Measurements from ENCODE around the gene CLSTN2. TPM values are rescaled to one million over a fixed set of nuclear protein-coding genes. Genes with fewer than 3 reads are reported as not detected.
A peak's percentile ranks its signal among the peaks of the same experiment; 100 is the strongest.

Gene CLSTN2
- total RNA-seq, 1 donor from 2014 or later, result 7.1 TPM

DNA sequence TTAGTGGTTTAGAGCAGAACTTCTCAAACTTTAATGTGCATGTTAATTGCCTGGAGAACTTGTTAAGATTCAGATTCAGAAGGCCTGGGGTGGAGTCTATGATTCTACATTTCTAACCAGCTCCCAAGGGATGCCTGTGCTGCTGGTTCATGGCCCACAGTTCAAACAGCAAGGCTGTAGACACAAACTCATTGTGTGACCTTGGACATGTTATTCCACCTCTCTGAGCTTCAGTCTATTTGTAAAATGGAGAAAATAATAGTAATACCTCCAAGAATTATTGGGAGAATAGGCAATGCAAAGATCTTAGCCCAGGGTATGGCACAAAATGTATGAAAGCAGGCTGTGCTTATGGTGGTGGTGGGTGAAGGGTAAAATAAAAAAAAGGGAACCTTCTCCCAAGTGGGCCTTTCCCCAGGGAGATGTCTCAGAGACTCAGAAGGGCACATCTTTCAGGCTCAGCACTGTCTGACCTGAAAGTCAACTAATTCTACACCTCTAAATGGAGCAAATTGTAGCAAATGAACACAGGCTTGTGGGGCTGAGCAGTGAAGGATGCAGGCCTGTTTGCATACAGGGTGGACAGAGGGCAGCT is 566.9 kb downstream of the CLSTN2 start:
- DNase-seq (ENCODE audit: low spot score), result no peak

DNA sequence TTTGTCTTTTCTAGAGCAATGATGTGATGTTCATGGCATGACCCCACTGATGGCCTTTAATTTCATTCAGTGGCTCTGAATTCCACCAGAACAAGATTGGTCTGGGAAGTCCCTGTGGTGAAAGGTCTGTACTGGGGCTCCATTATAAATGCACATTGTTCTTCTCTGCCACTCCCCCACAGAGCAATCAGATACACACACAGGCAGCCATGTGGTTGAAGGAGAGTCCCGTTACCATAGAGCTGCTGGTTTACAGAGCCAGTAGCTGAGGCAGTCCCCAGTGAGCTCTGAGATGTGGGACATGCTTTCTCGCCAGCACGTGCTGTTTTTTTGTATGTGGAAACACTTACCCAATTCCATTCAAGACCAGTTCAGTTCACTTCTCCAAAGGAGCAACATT is 570.2 kb downstream of the CLSTN2 start:
- no peak for DNase-seq (ENCODE audit: low spot score)

DNA sequence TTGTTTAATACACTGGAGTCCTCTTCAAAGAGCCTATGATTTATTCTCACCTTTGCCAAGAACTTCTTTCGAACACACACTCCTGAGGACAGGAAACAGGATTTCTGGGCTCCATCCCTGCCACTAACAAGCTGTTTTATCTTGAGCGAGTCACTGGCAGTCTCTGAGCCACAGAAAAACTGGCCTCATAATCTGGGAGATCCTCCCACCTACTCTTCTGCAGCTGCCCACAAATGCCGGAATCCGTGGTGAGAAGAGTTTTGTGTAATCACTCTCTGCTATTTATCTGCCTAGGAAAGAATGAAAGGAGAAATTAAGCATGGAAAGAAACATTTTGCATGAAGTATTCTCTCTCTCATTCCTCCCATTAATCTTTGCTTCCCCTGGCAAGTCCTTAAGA is 570.9 kb downstream of the CLSTN2 start:
- DNase-seq (ENCODE audit: low spot score), result no peak

DNA sequence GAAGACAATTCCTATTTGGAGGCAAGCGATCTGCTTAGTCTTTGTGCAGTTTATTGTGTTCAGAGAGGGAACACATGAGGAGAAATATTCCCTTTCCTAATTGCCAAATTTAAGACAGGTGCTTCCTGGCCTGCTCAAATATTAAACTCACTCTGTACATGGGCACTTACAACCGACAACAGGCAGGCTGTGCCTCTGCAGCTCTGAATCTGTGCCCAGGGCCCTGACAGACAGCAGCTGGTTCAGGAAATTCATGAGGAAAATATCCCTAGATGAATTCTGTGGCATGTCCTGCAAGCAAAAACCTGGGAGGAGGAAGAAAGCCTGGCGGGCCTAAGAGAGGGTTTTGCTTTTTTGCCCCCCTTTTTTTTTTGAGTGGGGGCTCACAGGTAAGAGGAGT is 573.6 kb downstream of the CLSTN2 start:
- no peak for DNase-seq (ENCODE audit: low spot score)

DNA sequence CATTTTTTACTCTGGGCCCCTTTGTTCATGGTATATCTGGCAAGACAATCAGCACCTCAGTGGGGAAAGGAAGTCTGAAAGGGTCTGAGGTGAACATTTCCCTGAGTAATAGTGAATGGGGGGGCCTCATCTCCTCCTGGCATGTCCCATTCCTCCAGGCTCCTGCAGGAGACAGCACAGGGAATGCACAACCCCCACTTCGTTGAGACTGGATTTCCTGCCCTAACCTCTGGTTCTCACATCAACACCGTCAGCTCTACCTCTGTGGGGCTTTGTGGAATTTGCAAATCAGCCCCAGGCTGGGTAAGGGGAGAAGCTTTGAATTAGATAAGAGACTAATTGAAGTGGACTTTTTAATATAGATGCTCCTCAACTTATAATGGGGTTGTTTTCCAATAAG is 574.5 kb downstream of the CLSTN2 start:
- no peak for DNase-seq (ENCODE audit: low spot score)

DNA sequence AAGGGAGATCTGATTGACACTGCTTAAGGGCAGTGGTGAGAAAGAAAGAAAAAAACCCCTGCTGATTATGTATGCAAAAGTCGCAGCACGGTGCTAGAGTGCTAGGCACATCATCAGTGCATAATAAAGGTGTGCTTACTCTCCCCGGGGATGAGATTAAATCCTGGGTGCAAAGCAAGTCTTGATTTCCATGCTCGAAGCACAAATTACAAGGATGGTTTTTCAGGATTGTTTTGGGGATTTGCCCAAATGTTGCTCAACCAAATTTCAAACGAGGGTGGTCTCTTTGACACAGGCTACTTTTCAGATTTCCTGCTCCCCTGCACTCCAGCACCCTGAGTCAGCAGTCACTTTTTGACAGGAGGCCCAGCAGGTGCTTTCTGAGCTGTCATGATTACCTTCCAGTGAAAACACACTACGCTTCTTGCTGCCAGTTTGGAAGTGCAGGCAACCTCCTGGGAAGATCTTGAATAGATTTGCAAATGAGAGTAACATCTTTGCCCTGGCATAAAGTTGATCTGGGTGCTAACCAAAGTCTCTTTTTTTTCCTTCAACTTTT is 575.4 kb downstream of the CLSTN2 start:
- no peak for DNase-seq (ENCODE audit: low spot score)

DNA sequence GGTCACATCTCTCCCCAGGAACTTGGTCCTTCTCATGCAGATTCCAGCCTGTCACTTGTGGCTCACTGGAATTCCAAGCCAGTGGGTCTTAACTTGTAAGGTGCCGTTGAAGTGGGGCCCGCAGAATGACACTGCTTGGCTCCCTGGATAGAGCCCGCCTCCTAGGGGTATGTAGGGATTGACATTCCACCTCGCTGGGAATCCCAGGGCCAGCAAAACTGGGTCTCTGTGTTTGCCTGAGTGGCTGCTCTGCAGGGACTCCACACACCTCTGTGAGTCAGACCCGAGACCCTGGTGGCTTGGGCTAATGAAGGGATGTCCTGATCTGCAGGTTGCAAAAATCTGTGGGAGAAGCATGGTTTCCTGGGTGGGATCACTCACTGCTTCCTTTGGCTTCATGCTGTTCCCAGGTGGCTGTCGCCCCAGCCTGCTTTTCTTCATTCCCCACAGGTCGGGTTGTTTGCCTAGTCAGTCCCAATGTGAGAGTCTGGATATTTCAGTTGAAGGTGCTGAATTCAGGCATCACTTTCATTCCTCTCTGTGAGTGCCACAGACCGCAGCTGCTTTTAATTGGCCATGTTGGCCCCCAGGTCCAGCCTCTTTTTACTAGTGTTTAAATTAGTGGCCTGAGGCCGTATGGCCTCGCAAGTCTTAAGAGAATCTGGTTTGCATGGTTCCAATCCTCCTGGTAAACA is 586.9 kb downstream of the CLSTN2 start:
- DNase-seq (ENCODE audit: low spot score), result no peak

DNA sequence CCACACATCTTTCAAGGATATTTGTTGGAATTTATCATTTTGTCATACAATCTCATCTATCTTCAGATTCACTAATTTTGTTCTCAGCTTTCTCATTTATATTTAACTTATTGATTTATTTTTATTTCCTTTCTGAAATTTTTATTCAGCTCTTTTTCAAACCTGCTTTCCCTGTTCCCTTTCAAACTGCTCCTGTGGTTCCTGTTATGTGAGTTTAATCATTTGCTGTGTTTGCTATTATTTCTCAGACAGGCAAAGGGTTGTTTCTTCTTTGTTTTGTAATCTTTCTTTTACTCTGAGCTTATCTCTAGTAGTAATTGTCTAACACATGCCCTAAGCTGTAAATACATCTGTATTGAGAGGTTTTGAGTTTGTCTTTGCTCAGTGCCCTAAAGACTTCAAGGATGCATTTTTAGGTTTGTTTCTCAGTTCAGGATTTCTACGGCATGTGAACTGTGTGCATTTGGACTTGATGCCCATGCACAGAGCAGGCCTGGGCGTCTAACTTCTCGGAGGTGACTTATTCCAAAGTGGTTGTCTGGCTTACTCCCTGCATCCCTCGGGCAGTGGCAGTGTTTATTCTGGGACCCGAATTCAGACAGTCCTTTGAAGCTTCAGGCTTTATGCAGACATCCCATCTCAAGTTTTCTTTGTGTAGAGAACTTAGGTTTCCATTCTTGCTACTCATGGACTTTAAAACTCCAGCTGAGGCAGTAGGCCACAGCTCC is 587.8 kb downstream of the CLSTN2 start:
- DNase-seq (ENCODE audit: low spot score), result no peak

DNA sequence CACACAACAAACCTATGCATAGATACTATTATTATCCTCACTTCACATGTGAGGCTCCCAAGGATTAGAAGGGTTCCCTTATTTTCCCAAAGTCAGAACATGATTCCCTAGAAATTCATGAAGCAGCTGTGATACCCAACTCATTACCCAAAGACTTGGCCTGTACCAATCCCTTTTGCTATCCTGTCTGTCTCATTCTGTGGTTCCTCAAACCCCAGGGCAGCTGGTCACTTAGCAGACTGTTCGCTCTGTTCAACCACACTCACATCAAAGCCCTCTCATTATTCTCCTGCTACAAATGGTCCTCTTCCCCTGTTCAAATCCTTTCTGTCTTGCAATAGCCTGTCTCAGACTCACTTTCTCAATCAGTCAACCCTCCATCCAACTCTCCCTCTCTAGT is 588.6 kb downstream of the CLSTN2 start:
- no peak for DNase-seq (ENCODE audit: low spot score)

DNA sequence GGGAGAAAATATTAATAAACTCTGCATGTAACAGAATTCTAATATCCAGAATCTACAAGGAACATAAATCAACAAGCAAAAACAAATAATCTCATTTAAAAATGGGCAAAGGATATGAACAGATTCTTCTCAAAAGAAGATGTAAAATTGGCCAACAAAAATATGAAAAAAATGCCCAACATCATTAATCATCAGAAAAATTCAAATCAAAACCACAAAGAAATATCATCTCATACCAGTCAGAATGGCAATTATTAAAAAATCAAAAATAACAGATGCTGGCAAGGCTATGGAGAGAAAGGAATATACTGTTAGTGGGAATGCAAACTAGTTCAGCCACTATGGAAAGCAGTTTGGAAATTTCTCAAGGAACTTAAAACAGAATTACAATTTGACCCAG is 592.2 kb downstream of the CLSTN2 start:
- DNase-seq (ENCODE audit: low spot score), result no peak

DNA sequence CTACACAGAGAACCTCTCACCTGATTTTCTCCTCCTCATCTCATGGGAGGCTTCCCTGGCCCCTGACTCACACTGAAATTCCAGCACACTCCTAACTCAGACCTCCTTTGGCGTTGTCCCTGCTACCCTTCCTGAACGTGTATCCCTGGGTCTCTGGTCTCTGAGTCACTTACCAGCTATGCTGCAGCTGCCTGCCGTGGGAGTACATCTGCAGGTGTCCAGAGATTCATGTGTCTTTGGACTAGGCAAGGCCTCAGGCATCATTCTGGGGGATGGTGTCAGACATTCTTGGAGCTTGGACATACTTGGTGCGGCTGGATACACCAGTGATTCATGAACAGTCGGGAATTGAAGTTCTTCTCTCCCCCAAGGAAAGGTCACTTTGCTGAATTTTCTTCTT is 594.1 kb downstream of the CLSTN2 start:
- DNase-seq (ENCODE audit: low spot score), result no peak

DNA sequence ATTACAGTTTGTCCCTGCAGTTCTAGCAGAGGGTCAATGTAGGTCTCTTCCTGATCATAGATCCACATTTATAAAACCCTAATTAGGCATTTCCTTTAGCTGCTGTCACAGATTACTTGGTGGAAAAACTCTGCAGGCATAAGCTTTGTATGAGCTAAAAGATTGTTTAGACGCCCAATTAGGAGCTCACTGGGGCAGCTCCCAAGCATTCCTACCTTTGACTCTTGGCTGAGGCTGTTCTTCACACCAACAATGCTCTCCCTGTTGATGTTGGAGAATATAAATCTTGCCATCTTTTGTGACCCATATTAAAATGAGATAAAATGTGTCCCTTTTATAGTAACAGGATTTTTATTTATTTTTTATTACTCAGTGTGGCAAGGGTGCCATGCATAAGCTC is 594.6 kb downstream of the CLSTN2 start:
- no peak for DNase-seq (ENCODE audit: low spot score)

DNA sequence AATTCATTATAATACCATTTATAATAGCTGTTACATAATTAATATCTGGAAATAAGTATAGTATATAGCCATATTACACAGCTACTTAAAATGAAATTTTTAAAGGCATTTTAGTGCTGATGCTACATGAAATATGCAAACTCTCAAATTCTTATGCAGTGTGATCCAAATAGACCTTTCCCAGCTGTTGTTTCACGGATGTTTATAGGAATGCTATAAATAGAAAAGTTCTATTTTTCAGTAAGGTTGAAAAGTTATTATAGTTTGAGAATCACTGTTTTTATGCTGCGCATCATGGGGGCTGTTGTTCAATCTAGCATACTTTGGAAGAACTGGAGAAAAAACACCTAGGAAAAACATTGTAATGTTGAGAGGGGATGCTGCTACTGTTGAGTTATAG is 595.1 kb downstream of the CLSTN2 start:
- no peak for DNase-seq (ENCODE audit: low spot score)

DNA sequence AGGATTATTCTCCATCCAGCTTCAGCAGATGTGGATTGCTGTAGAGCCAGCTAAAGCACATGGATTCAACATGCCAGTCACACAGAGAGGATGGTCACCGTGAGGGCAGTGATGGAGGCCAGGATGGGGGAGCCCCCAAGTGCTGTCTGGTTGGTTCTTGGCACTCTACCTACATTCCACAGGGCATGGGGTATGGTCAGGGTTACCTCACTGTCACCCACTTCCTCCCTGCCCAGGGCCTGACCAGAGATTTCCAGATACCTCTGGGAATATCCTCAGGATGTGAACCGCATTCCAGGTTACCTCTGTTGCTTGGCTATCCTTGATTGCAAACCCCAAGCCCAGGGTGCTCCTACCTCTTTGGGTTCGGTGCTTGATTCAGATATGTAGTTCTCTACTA is 595.6 kb downstream of the CLSTN2 start:
- DNase-seq (ENCODE audit: low spot score), result no peak

DNA sequence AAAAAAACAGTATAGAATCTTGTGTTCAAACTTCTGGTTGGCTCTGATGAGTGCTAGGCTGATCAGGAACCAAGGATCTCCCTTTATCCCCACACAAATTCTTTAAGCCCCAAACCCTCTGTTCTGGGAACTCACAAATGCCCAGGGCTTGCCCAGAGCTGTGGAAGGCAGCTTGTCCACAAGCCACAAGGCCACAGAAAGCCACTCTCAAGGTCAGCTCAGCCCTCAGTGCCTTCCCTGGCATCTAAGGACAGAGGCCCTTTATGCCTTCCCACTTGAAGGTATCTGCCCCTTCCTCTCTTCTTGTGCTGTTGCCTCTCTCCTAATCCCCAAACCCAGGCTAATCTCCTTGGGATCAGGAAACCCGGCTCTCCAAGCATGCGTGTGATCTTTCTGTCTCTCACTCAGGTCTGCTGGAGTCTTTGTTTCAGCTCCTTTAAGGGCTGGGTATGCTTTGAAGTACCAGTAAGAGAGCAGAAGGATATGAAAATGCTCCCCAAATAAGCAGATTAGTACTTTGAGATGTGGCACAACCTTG is 597.9 kb downstream of the CLSTN2 start:
- no peak for DNase-seq (ENCODE audit: low spot score)

DNA sequence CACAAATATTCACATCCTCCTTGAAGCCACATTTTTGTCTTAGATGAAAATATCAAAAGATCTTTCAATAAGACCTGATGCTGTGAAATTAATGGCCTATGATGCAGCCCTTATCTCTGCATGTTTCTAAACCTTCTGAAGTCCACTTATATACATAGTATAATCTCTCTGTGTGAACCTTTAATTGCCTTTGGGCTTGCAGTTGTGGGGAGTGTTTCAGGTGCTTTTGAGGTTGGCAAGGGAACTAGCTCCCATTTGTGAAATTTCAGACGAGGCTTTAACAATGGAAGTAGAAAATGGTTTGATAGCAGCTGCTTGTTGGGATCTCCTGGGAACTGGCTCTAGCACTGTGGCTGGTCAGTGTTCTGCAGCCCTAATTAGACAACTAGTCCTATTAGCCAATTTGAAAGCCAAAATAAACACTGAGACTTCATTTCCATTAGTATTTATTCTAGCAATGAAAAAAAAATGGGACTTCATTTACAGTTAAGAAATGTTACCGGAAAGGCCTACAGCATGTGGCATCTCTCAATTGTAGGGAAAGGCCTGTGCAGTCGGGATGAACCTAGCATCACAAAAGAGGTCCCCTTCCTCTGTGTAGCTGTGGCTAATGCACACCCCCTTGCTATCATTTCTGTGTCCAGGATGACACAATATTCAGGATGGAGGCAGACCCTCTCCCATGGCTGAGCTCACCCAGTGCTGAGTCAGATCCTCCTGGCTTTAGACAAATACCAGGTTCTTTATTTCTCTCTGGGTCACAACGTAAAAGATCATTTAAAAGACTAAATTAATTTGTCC is 602.1 kb downstream of the CLSTN2 start:
- DNase-seq (ENCODE audit: low spot score), result no peak

DNA sequence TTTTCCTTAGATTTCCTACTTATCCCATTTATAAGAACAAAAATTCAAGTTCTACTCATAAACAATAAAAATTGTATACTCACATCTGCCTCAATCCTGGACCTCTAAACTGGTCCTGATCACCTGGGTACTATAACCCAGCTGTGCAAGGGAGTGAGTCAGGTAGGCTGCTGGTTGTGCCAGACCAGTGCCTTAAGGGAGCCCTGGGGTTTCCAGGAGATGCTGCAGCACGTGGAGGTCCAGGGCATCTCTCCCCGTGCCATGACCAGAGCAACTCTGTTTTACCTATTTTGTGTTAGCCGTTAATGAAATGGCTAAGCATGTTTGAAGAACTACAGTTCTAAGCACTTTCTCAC is 602.7 kb downstream of the CLSTN2 start:
- DNase-seq (ENCODE audit: low spot score), result no peak

DNA sequence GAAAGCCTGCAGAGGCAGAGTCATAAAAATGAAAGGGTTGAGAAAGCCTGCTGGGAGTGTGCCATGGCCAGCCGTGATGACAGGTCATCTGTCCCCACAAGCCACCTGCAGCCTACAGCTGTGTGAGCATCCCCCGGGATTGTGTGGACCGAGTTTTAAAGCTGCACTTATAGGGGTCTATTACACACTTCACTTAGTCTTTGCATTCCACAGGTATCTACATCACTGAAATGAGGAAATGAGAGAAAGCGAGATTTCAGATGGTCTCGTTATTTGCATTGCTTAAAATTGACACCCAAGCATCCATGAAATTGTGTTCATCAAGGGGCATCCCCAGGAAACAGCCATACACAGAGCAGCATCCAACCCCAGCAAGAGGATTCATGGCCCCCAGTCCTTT is 605.3 kb downstream of the CLSTN2 start:
- DNase-seq (ENCODE audit: low spot score), result no peak

DNA sequence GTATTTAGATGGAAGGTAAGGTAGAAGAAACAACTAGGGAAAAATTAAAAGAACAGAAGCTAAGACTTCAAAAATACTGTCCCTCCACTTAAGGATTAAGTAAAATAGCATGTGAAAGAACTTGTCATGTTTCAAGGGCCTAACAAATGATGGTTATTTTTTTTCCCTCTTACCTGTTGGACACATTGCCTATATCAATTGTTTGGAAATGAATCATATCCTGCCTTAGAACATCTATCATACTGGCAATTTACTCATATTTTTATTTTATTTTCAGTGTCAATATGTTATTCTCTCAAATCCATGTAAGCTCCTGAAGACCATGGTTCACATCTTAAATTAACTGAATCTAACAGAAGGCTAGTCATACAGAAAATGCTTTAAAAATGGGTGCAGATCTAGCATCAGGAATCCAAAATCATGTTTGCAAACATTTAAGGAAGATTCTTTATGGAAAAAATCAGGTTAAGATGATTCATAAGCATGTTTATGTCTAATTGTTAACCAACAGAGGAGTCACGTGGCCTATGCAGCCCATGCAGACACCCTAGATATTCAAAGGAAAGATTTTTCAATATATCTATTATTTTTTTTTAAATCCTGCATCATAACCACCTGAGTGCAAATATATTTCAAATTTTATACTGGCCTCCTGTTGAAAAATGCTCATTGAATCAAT is 607.1 kb downstream of the CLSTN2 start:
- no peak for DNase-seq (ENCODE audit: low spot score)

DNA sequence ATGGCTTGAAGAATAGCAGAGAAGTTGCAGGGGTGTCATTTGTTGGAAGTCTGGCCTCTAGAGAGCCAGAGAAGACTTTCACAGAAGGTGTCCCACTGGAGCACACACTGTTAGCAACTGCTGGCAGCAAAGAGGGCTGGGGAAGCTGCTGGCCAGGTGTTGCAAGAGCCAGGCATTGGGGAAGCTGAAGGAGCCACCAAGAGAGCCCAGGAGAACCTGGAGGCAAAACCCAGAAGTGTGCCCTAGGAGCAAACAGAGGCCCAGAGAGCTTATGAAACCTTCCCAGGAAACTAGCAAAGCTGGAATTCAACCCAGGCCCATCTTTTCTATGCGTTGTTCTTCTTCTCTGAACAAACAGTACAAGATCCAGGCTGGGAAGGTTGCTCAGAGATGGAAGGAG is 610.2 kb downstream of the CLSTN2 start:
- no peak for DNase-seq (ENCODE audit: low spot score)

DNA sequence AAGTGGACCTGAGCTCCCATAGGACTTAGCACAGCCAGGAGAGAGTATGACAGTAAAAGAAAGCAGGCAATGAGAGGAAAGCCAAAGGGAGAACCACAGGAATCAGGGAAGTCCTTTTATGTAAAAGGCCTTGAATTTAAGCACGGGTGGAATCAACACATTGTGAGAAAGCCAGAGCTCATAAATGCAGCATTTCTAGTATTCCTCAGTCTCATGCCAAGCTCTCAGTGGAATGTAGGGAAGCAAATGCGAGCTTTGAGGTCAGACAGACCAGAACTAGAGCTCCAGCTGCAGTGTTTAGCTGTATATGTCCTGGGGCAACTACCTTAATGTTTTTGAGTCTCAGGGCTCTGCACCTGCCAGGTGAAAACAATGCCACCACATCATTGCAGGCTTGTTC is 610.8 kb downstream of the CLSTN2 start:
- peak; percentile 21 for DNase-seq (ENCODE audit: low spot score)

All from mucosa of gallbladder (tissue), 1 donor.